SK-N-SH (cell line): ENCODE data around the gene IGF2BP3.

Experiments
- EP300 ChIP-seq, 2 experiments: IDR thresholded peaks; 2 replicates each; pipeline versions ENCODE4 v1.4.0 to v1.6.1; 2012; ENCODE audit warnings: borderline replicate concordance in 1 of 2, low read depth in 1 of 2, low read length in 1 of 2
- POLR2AphosphoS5 ChIP-seq: IDR thresholded peaks from 2 replicates; pipeline ENCODE4 v1.6.1; 2012; ENCODE audit warnings: low read depth, low read length
- TEAD4 ChIP-seq: IDR thresholded peaks from 2 replicates; pipeline ENCODE4 v1.4.0; 2012; ENCODE audit warnings: mild to moderate bottlenecking, borderline replicate concordance; ENCODE audit not compliant: insufficient read depth
- TF ChIP-seq, protein P1 (sequence below): fragments of 150-350 bp; IDR thresholded peaks from 2 replicates; pipeline ENCODE4 v1.6.1; 2017; ENCODE audit warnings: antibody characterized with exemption, low read length, low read depth, borderline replicate concordance
- TF ChIP-seq, protein P2 (sequence below): fragments of 200-600 bp; sonication (generic); IDR thresholded peaks from 2 replicates; pipeline ENCODE4 v1.6.1; 2017; ENCODE audit warnings: antibody characterized with exemption, mild to moderate bottlenecking, moderate library complexity
- TF ChIP-seq, protein P3 (sequence below): IDR thresholded peaks from 2 replicates; pipeline ENCODE4 v1.6.1; 2012; ENCODE audit warnings: mild to moderate bottlenecking, low read depth, low read length, moderate library complexity

DNA sequence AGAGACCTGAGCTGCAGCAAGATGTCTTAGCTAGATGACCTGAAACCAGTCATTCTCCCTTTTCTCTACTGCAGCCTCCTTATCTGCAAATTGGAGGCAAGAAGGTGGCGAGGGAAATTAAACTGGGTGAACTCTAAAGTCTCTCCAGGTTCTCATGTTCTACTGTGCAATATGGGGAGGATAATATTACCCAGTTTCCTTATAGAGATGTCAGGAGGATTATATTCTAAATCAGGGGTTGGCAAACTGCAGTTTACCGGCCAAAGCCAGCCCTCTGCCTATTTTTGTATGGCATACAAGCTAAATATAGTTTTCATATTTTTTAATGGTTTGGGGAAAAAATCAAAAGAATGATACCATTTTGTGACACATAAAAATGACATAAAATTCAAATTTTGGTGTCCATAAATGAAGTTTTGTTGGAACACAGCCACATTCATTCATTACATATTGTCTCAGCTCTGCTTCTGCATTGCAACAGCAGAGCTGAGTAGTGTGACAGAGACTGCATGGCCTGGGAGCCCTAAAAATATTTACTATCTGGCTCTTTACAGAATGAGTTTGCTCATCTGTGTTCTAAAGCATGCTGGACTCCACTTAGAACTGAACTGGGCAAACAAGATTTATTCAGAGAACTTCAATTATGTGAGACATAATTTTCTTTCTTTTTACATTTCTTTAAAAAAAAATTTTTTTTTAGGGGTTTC, 190.3 kb downstream of the IGF2BP3 start:
- no peak for TF ChIP-seq POLR2AphosphoS5
- TF ChIP-seq, protein P1, sequence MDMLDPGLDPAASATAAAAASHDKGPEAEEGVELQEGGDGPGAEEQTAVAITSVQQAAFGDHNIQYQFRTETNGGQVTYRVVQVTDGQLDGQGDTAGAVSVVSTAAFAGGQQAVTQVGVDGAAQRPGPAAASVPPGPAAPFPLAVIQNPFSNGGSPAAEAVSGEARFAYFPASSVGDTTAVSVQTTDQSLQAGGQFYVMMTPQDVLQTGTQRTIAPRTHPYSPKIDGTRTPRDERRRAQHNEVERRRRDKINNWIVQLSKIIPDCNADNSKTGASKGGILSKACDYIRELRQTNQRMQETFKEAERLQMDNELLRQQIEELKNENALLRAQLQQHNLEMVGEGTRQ = no peak
- TF ChIP-seq, protein P2, sequence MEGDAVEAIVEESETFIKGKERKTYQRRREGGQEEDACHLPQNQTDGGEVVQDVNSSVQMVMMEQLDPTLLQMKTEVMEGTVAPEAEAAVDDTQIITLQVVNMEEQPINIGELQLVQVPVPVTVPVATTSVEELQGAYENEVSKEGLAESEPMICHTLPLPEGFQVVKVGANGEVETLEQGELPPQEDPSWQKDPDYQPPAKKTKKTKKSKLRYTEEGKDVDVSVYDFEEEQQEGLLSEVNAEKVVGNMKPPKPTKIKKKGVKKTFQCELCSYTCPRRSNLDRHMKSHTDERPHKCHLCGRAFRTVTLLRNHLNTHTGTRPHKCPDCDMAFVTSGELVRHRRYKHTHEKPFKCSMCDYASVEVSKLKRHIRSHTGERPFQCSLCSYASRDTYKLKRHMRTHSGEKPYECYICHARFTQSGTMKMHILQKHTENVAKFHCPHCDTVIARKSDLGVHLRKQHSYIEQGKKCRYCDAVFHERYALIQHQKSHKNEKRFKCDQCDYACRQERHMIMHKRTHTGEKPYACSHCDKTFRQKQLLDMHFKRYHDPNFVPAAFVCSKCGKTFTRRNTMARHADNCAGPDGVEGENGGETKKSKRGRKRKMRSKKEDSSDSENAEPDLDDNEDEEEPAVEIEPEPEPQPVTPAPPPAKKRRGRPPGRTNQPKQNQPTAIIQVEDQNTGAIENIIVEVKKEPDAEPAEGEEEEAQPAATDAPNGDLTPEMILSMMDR = no peak
- no peak for TF ChIP-seq EP300 (IDR thresholded peaks at IDR 0.05; ENCODE audit: borderline replicate concordance in 1 of 2, low read depth in 1 of 2, low read length in 1 of 2)
- TF ChIP-seq, protein P3, sequence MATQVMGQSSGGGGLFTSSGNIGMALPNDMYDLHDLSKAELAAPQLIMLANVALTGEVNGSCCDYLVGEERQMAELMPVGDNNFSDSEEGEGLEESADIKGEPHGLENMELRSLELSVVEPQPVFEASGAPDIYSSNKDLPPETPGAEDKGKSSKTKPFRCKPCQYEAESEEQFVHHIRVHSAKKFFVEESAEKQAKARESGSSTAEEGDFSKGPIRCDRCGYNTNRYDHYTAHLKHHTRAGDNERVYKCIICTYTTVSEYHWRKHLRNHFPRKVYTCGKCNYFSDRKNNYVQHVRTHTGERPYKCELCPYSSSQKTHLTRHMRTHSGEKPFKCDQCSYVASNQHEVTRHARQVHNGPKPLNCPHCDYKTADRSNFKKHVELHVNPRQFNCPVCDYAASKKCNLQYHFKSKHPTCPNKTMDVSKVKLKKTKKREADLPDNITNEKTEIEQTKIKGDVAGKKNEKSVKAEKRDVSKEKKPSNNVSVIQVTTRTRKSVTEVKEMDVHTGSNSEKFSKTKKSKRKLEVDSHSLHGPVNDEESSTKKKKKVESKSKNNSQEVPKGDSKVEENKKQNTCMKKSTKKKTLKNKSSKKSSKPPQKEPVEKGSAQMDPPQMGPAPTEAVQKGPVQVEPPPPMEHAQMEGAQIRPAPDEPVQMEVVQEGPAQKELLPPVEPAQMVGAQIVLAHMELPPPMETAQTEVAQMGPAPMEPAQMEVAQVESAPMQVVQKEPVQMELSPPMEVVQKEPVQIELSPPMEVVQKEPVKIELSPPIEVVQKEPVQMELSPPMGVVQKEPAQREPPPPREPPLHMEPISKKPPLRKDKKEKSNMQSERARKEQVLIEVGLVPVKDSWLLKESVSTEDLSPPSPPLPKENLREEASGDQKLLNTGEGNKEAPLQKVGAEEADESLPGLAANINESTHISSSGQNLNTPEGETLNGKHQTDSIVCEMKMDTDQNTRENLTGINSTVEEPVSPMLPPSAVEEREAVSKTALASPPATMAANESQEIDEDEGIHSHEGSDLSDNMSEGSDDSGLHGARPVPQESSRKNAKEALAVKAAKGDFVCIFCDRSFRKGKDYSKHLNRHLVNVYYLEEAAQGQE = no peak
- no peak for TF ChIP-seq TEAD4
